Neuron (in vitro differentiated cells): ENCODE results near the gene GNA14.
"Not testable (repeated sequence)": the region's sequence is repeated elsewhere in the genome, so short reads cannot be mapped to it uniquely, and the experiment has no call there.

Experiments used
- H2AFZ ChIP-seq: one replicate; pipeline ENCODE4 v1.6.1; 2013; ENCODE audit warnings: low read depth, mild to moderate bottlenecking, inconsistent platforms, low read length, moderate library complexity
- H3K27me3 ChIP-seq: one replicate; pipeline ENCODE4 v1.6.1; 2013; ENCODE audit warnings: low read length; ENCODE audit not compliant: insufficient read depth
- H3K36me3 ChIP-seq: one replicate; pipeline ENCODE4 v1.6.1; 2013; ENCODE audit warnings: low read length; ENCODE audit not compliant: insufficient read depth
- H3K4me1 ChIP-seq: one replicate; pipeline ENCODE4 v1.6.1; 2013; ENCODE audit warnings: low read length; ENCODE audit not compliant: insufficient read depth
- H3K4me3 ChIP-seq: 2 replicates; pipeline ENCODE4 v1.5.1; 2013; ENCODE audit warnings: mild to moderate bottlenecking, low read length, moderate library complexity
- H3K9me3 ChIP-seq: one replicate; pipeline ENCODE4 v1.6.1; 2013; ENCODE audit warnings: low read length

Gene GNA14

GRCh38 chr9:77432053-77432452 is 216.1 kb downstream of the GNA14 start:
- H3K36me3 ChIP-seq: no peaks in the 10 kb centered on the region
- no peak overlapping the region for H2AFZ ChIP-seq
- no peaks in the 10 kb centered on the region for H3K27me3 ChIP-seq
- H3K9me3 ChIP-seq: no peaks in the 10 kb centered on the region
- peaks cover 4% of the 10 kb centered on the region for H3K4me1 ChIP-seq
- no peak overlapping the region for H3K4me3 ChIP-seq

- H3K4me1 ChIP-seq: peaks cover 4% of the 10 kb centered on the region
- no peaks in the 10 kb centered on the region for H3K36me3 ChIP-seq
- no peak overlapping the region for H2AFZ ChIP-seq
Measured at GRCh38 chr9:77429928-77430327, 218.2 kb downstream of the GNA14 start.

GRCh38 chr9:77427256-77427927 is 220.7 kb downstream of the GNA14 start:
- H3K9me3 ChIP-seq: no peaks in the 10 kb centered on the region
- no peaks in the 10 kb centered on the region for H3K36me3 ChIP-seq
- no peak overlapping the region for H3K4me3 ChIP-seq
- no peaks in the 10 kb centered on the region for H3K27me3 ChIP-seq
- no peak overlapping the region for H2AFZ ChIP-seq
- H3K4me1 ChIP-seq: peaks cover 4% of the 10 kb centered on the region

More at GRCh38 chr9:77429928-77430327, 218.2 kb downstream of the GNA14 start:
- Histone ChIP-seq H3K27me3 (no peaks in the 10 kb centered on the region), H3K9me3 (no peaks in the 10 kb centered on the region), H3K4me3 (no peak overlapping the region)

DNA sequence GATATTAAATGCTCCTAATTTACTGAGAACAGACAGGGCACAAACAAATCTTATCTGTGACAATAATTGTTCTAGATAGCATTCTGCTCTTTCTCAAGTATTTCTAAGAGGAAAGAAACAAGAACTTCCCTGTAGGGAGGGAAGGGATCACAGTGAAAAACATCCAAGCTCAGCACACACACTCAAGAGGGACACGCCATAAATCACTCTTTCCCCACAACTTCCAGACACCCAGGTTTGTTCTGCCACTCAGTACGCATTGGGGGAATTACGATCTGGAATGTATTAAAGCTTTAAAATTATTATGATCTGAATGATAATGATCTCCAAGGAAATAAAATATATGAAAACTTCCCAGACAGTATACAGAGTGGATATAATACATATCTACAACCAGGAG is 221.4 kb downstream of the GNA14 start:
- no peaks in the 10 kb centered on the region for H3K27me3 ChIP-seq
- no peak overlapping the region for H2AFZ ChIP-seq
- no peaks in the 10 kb centered on the region for H3K36me3 ChIP-seq
- no peaks in the 10 kb centered on the region for H3K9me3 ChIP-seq
- peaks cover 4% of the 10 kb centered on the region for H3K4me1 ChIP-seq
- no peak overlapping the region for H3K4me3 ChIP-seq

- no peak overlapping the region for H2AFZ ChIP-seq
- H3K36me3 ChIP-seq: no peaks in the 10 kb centered on the region
- H3K27me3 ChIP-seq: no peaks in the 10 kb centered on the region
- H3K4me1 ChIP-seq: peaks cover 3% of the 10 kb centered on the region
- H3K9me3 ChIP-seq: no peaks in the 10 kb centered on the region
- no peak overlapping the region for H3K4me3 ChIP-seq
Measured at GRCh38 chr9:77424993-77425392, 223.1 kb downstream of the GNA14 start.

DNA sequence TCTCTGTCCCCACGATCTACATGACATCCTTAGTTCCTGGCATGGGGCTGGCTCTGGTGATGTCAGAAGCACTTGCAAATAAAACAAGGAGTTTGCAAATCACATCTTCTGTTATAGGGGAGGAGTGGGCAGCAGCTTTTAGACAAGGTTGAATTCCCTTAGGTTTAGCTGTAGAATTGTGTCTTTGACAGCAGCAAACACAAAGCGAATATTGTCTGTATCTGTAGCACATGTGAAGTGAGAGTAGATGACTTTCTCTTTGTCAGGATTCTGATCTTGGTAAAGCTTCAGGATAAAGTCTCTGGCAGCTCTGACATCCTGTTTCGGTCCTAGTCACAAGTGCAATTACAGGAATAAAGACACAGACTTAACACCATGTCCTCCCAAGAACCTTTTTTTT is 224.3 kb downstream of the GNA14 start:
- Histone ChIP-seq H3K27me3 (no peaks in the 10 kb centered on the region), H2AFZ (no peak overlapping the region), H3K4me1 (no peaks in the 10 kb centered on the region), H3K36me3 (no peaks in the 10 kb centered on the region), H3K4me3 (no peak overlapping the region), H3K9me3 (no peaks in the 10 kb centered on the region)

DNA sequence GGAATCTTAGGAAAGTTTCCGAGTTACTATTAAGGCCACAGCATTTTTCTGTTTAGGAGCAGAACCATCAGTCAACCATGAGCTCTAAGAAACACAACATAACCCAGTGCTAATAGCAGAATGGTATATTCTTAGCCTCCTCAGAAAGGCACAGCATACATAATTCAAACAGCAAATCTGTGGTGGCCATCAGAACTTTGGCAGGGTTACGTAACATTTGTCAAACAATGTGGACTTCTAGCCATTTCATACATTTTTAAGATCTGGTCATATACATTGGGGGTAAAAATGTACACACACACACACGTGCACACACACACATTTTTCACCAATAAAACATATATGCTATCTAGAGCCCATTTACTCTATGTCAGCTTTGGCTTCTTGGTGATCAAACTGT is 225.2 kb downstream of the GNA14 start:
- no peaks in the 10 kb centered on the region for H3K27me3 ChIP-seq
- no peaks in the 10 kb centered on the region for H3K9me3 ChIP-seq
- no peaks in the 10 kb centered on the region for H3K4me1 ChIP-seq
- no peak overlapping the region for H2AFZ ChIP-seq
- H3K36me3 ChIP-seq: no peaks in the 10 kb centered on the region
- no peak overlapping the region for H3K4me3 ChIP-seq

DNA sequence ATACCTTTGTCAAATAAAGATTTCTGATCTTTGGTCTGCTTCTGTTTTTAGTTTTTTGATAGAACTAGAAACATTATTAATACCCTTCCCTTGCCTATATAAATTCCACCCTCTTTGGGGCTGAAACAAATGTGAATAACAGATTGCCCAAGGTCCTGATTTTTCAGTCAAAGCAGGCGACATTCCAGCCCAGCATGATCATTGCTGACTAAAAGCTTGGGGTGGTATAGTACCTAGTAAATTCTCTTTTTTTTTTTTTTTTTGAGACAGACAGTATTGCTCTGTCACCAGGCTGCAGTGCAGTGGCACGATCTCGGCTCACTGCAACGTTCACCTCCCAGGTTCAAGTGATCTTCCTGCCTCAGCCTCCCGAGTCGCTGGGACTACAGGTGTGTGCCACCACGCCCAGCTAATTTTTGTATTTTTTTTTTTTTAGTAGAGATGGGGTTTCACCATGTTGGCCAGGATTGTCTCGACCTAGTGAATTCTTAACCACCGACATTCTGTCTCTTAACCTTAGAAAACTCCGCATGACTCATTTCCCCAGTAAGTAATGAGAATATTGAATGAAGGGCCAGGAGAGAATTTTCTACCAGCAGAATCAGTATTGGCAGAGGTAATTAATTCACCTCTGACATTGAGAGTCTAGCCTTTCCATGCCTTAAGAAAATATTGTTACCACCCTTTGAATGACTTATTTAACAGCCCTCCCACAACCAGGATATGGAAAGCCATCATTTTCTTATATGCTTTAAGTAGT is 226.4 kb downstream of the GNA14 start:
- Histone ChIP-seq H3K4me1 (no peaks in the 10 kb centered on the region), H3K4me3 (no peak overlapping the region), H3K27me3 (no peaks in the 10 kb centered on the region), H2AFZ (no peak overlapping the region), H3K36me3 (no peaks in the 10 kb centered on the region), H3K9me3 (no peaks in the 10 kb centered on the region)

DNA sequence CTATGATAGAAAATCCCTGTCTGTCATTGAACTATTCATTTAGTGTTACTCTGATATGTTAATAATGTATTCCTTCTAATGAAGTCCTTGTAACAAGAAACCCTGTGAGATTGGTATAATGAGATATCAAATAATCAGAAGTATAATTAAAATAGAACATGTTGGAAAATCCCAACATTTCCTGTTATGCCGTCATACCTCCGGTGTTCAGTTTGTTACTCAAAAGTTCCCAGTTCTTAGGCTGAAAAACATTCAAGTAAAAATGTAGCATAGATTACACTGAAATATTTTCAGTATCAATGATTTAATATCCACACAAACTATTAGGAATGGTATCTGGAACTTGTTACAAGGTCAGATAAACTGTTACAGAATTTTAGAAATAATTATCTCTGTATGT is 227.5 kb downstream of the GNA14 start:
- no peaks in the 10 kb centered on the region for H3K9me3 ChIP-seq
- H3K4me1 ChIP-seq: no peaks in the 10 kb centered on the region
- H3K4me3 ChIP-seq: no peak overlapping the region
- H2AFZ ChIP-seq: no peak overlapping the region
- H3K27me3 ChIP-seq: no peaks in the 10 kb centered on the region
- peaks cover 2% of the 10 kb centered on the region for H3K36me3 ChIP-seq

DNA sequence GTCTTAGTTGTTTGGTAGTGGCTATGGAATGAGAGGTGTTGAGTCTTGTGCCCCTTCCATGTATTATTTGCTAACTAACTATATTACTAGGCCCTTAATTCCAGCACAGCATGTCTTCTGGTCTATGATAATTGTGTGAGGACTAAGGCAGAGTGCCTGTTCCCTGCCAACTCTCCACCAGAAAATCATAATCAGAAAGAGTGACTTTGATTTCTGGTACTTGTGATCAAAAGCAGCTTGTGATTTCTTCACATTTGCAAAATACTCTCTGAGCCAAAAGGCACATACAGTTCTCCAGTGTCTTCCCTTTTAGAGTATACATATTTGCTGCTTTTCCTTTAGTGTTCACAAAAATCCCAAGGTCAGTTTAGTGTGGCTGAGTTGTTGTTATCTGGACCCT is 229.9 kb downstream of the GNA14 start:
- H3K27me3 ChIP-seq: no peaks in the 10 kb centered on the region
- H3K4me1 ChIP-seq: no peaks in the 10 kb centered on the region
- no peaks in the 10 kb centered on the region for H3K9me3 ChIP-seq
- H2AFZ ChIP-seq: no peak overlapping the region
- peaks cover 2% of the 10 kb centered on the region for H3K36me3 ChIP-seq
- no peak overlapping the region for H3K4me3 ChIP-seq

DNA sequence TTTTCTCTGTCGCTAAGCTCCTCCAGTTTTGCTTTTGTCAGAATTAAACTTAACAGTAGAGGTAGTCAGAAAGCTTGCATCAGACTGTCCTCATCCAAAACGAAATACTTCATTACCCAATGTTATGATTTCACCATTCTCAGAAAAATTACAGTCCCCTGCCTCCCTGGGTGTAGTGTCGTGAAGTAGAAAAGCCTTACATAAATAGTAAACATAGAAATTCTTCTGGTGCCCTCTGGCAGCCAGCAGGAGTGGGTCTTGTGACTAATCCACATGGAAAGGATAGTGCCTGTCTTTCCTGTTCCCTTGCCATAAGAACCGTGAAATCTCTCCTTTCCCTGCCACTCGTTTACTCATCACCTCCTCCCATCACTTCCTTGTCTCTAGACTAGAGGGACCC is 230.6 kb downstream of the GNA14 start:
- no peaks in the 10 kb centered on the region for H3K9me3 ChIP-seq
- peaks cover 2% of the 10 kb centered on the region for H3K36me3 ChIP-seq
- no peak overlapping the region for H3K4me3 ChIP-seq
- no peaks in the 10 kb centered on the region for H3K4me1 ChIP-seq
- H3K27me3 ChIP-seq: no peaks in the 10 kb centered on the region
- H2AFZ ChIP-seq: no peak overlapping the region

DNA sequence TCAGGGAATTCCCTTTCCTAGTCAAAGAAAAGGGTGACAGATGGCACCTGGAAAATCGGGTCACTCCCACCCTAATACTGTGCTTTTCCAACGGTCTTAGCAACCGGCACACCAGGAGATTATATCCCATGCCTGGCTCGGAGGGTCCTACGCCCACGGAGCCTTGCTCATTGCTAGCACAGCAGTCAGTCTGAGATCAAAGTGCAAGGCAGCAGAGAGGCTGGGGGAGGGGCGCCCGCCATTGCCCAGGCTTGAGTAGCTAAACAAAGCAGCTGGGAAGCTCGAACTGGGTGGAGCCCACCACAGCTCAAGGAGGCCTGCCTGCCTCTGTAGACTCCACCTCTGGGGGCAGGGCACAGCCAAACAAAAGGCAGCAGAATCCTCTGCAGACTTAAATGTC is 239.6 kb downstream of the GNA14 start:
- H3K36me3 ChIP-seq, H2AFZ ChIP-seq, H3K4me1 ChIP-seq, H3K4me3 ChIP-seq, H3K27me3 ChIP-seq, H3K9me3 ChIP-seq: not testable (repeated sequence)

- peaks cover 3% of the 10 kb centered on the region for H3K9me3 ChIP-seq
- H3K36me3 ChIP-seq: no peaks in the 10 kb centered on the region
- H3K27me3 ChIP-seq: no peaks in the 10 kb centered on the region
- no peak overlapping the region for H2AFZ ChIP-seq
- H3K4me3 ChIP-seq: no peak overlapping the region
- no peaks in the 10 kb centered on the region for H3K4me1 ChIP-seq
Measured at GRCh38 chr9:77403239-77403638, 244.9 kb downstream of the GNA14 start.

DNA sequence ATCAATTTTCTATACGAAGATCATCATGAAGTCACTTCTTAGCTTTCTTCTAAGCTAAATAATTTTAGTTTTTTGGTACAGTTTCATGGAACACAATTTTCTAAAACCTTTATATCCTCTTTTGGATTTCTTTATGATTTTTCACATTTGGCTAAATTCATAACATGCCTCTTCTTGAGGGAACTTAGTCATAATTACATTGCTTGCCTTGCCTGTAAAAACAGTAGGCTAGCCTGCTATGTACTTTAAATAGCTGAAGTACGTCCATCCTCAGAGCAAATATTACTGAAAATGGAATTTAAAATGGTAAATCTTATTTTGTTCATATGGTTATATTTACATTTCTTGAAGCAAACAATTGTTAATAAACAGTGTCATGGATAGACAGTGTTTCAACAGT is 245.8 kb downstream of the GNA14 start:
- Histone ChIP-seq H3K27me3 (no peaks in the 10 kb centered on the region), H3K4me1 (no peaks in the 10 kb centered on the region), H2AFZ (no peak overlapping the region), H3K36me3 (no peaks in the 10 kb centered on the region), H3K4me3 (no peak overlapping the region), H3K9me3 (no peaks in the 10 kb centered on the region)
